HG03457 (cell line): ENCODE results near the gene KANSL3.
"Not testable (repeated sequence)": the region's sequence is repeated elsewhere in the genome, so short reads cannot be mapped to it uniquely, and the experiment has no call there.

ENCODE experiments used
- ATAC-seq: cut with Tn5 transposase; IDR thresholded peaks from one replicate; pipeline ENCODE4 v1.9.1; 2021; ENCODE audit warnings: moderate number of reproducible peaks; ENCODE audit not compliant: unreplicated experiment

Gene KANSL3

GRCh38 chr2:96564026-96564425, 74.1 kb downstream of the KANSL3 start:
- ATAC-seq, result no peak

GRCh38 chr2:96558485-96558884, 79.6 kb downstream of the KANSL3 start:
- no peak for ATAC-seq

GRCh38 chr2:96558061-96558460, 80.1 kb downstream of the KANSL3 start:
- no peak for ATAC-seq

DNA sequence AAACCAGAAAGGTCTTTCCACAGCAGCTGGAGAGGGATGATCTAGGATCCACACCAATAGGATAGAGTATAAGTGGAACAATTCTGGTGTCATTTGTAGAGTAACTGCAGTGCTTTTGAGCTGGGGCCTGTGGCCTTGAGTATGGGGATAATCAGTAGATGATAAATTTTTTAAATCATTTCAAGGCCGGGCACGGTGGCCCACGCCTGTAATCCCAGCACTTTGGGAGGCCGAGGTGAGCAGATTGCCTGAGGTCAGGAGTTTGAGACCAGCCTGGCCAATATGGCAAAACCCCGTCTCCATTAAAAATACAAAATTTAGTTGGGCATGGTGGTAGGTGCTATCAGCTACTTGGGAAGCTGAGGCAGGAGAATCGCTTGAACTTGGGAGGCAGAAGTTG, 80.7 kb downstream of the KANSL3 start:
- not testable (repeated sequence) for ATAC-seq

DNA sequence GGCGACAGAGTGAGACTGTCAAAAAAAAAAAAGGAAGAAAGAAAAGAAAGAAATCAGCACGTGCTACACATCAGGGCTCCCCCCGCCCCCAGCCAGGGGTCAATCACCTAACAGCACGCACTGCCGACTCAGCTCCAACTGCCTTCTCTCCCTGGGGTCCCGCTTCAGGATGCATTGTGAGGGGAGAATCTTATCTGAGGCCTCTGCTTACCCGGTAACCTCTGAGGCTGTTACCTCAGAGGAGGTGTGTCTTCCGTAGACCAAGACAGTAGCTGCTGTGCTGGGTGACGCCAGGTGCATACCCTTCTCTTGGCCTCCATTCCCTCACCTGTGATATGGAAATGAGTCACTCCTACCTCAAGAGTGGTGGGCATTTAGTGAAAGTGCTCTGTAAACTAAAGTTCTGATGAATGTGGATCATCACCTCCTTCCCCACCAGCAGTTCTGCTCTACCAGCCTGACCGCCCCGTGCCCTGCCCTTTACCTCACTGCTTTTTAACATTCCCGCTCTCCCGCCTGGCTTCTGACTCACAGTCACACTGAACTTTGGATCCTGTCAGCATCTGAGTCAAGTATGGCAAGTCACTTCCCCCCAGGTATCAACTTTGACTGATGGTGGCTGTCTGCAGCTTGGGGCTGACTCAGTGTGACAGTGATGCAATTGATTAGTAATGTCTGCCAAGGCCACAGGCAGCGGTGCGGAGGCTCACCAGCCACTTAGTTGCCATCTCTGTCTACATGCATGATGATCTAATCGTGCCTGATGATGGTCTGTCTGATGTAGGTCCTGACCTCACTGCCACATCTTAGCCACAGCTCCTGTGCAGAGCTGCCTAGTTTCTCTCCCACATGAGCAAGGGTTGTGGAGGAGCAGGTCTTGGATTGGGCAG, 81.4 kb downstream of the KANSL3 start:
- ATAC-seq, result no peak

GRCh38 chr2:96555146-96555610, 82.9 kb downstream of the KANSL3 start:
- ATAC-seq, result no peak

GRCh38 chr2:96554293-96555145, 83.6 kb downstream of the KANSL3 start:
- no peak for ATAC-seq

DNA sequence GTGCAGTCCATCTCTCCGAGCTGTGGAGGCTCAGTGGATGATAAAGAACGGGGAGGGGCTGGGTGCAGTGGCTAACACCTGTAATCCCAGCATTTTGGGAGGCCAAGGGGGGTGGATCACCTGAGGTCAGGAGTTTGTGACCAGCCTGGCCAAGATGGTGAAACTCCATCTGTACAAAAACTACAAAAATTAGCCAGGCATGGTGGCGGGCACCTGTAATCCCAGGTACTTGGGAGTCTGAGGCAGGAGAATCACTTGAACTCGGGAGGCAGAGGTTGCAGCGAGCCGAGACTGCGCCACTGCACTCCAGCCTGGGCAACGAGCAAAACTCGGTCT, 84.2 kb downstream of the KANSL3 start:
- ATAC-seq, result not testable (repeated sequence)

- no peak for ATAC-seq
Observed at GRCh38 chr2:96553176-96553956, 84.7 kb downstream of the KANSL3 start.

DNA sequence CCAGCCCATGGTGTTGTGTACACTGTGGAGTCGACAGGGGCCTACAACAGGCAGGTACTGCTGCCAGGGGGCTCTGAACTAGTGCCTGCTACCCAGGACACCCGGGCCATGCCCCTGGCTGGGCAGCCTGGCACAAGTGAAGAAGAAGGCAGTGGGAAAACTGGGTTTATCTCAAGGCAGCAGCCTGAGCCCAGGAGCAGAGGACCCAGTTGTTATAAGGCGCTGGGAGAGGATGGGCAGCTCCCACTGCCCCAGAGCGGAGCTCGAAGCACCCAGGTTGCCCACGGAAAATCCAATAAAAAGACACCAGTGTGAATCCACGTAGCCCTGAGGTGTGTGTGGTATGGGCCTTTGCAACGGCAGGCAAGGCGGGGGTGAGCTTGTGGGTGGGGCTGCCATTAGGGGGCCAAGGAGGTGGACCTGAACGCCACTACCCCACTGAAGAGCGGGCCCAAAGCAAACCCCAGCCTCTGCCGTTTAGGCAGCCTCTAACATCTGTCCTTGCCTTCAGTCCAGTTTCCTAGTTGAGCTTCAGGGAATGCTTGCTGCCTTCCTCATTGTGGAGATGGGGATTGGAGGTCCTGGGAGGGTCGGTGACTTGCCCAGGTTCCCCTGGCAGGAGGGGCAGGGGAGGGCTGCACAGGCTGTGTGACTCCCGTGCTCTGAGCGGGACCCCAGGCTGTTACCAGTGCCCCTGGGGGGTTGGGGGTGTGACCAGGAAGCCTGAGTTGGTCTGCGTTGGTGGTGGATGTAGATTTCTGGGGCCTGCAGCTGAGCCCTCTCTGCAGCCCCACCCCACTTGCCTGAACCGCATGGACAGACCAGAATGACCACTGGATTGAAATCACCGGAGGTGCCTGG, 85.6 kb downstream of the KANSL3 start:
- ATAC-seq, result no peak

GRCh38 chr2:96551605-96552314, 86.4 kb downstream of the KANSL3 start:
- no peak for ATAC-seq

- no peak for ATAC-seq
Observed at GRCh38 chr2:96550787-96551604, 87.1 kb downstream of the KANSL3 start.

DNA sequence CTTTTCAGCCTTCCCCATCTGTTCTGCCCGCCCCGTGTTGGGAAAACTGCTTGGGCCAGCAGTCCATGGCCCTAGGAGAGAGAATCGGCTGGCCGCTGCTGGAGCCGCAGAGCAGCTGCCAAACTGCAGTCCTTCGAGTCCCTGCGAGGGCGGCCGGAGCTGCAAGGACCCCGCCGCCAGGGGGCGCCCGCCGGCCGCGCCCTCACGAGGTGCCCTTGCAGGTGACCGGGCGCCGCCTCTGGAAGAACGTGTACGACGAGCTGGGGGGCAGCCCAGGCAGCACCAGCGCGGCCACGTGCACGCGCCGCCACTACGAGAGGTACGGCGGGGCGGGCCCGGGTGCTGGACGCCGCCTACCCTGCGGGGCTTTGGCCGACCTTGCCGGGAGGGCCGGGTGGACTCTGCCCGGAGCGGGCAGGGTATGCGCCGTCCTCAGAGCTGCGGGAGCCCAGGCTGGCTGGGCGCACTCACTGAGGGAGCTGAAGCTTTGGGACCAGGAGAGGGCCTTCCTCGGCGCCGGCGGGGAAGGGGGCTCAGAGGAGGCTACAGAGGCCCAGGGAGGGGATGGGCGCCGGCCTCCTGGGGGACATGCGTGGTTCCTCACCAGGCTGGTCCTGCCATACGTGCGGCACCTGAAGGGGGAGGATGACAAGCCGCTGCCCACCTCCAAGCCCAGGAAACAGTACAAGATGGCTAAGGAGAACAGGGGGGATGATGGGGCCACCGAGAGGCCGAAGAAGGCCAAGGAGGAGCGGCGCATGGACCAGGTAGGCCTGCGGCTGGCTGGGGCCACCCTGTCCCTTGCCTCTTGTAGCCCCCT, 87.9 kb downstream of the KANSL3 start:
- no peak for ATAC-seq

DNA sequence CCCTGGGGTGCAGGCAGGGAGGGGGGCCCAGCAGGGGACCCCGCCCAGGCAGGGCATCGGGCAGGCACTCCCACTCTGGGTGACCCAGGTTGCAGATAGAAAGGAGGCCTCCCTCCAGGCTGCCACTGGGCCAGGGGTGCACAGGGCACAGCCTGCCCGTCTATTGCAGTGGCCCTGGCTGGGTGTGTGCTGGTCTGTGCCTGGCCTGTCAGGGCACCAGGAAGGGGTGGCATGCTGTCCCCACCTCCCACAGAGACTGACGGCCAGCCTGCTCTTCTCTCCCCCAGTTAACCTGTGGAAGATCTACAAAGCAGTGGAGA, 88.7 kb downstream of the KANSL3 start:
- no peak for ATAC-seq

DNA sequence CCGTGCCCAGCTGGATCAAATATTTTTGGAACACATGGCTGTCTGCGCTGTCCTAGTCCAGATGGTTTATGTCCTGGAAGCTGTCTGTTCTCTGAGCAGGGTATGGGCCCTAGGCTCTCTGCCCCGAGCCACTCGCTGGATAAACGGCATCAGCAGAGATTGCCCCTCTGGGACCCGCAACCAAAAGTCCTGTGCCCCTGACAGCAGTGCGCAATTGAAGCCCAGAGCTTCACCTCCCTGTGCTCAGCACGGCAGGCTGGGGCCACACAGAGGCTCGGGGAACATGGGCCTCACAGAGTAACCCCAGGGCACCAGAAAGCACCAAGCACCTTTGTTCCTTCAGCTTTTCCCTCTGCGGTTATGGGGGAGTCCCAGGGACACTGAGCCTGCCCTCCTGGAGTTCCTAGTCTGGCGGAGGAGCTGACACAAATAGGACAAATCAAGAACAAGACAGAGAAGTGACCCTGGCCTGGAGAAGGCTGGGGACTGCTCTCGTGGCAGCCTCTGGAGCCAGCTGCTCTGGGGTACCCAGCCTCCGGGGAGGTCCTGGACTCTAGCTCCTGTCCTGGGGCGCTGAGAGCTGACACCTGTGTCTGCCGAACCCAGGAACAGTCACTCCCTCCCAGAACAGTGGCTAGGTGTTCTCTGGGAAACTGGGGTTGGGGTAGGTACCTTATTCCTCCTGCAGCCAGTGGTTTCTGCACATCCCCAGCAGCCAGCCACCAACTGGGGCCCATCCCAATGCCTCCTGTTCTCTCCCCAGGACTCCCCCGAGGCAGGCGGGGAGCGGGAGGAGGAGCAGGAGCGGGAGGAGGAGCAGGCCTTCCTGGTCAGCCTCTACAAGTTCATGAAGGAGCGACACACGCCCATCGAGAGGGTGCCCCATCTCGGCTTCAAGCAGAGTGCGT, 89.3 kb downstream of the KANSL3 start:
- ATAC-seq, result no peak

- no peak for ATAC-seq
Observed at GRCh38 chr2:96547731-96548171, 90.4 kb downstream of the KANSL3 start.

- ATAC-seq, result no peak
Observed at GRCh38 chr2:96547203-96547641, 90.9 kb downstream of the KANSL3 start.
